ENCODE measurements around the gene DRAM1. TPM values are rescaled to one million over a fixed set of nuclear protein-coding genes. Genes with fewer than 3 reads are reported as not detected.

The DRAM1 gene
- total RNA-seq, 1 experiment from 2014 or later = 6.9 TPM

DNA sequence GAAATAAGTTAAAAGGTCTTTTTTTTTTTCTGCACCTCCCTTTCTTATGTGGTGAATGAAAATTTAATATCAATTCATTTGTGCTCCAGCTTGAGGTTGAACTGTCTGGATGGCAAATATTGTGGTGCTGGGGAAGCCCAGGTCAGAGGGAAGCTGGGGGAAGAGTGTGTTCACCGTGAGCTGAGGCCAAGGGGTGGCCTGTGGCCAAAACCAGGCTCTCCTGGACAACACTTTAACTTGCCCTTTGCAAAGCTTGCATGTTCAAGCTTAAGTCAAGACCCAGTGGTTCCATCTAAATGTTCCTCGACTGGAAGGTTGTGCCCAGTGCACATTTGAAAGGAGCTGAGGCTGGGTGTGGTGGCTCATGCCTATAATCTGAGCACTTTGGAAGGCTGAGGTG lies 28.8 kb downstream of the DRAM1 start:
- Mint-ChIP-seq H3K4me3 (no peak overlapping the region), H3K27me3 (ENCODE audit: low read depth) (no peaks in the 10 kb centered on the region), H3K36me3 (no peaks in the 10 kb centered on the region), H3K4me1 (peaks cover 15% of the 10 kb centered on the region), H3K9me3 (no peaks in the 10 kb centered on the region), H3K27ac (no peak overlapping the region)
- ATAC-seq (no peak), DNase-seq (ENCODE audit: low spot score) (no peak)
- no peak for TF ChIP-seq GRHL2 (CRISPR knock-in tag; IDR thresholded peaks at IDR 0.05; ENCODE audit: insufficient replicate concordance, severe bottlenecking)
- no peak for TF ChIP-seq NFATC4 (CRISPR knock-in tag; IDR thresholded peaks at IDR 0.05)
- TF ChIP-seq SOX15 (CRISPR knock-in tag; IDR thresholded peaks at IDR 0.05) = no peak
- TF ChIP-seq MXD4 (CRISPR knock-in tag; IDR thresholded peaks at IDR 0.05; ENCODE audit: borderline replicate concordance) = no peak
- TF ChIP-seq, protein P1, sequence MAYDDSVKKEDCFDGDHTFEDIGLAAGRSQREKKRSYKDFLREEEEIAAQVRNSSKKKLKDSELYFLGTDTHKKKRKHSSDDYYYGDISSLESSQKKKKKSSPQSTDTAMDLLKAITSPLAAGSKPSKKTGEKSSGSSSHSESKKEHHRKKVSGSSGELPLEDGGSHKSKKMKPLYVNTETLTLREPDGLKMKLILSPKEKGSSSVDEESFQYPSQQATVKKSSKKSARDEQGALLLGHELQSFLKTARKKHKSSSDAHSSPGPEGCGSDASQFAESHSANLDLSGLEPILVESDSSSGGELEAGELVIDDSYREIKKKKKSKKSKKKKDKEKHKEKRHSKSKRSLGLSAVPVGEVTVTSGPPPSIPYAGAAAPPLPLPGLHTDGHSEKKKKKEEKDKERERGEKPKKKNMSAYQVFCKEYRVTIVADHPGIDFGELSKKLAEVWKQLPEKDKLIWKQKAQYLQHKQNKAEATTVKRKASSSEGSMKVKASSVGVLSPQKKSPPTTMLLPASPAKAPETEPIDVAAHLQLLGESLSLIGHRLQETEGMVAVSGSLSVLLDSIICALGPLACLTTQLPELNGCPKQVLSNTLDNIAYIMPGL (CRISPR knock-in tag; IDR thresholded peaks at IDR 0.05) = no peak
- TF ChIP-seq NR2C2 (CRISPR knock-in tag; IDR thresholded peaks at IDR 0.05) = no peak
- TF ChIP-seq, protein P2, sequence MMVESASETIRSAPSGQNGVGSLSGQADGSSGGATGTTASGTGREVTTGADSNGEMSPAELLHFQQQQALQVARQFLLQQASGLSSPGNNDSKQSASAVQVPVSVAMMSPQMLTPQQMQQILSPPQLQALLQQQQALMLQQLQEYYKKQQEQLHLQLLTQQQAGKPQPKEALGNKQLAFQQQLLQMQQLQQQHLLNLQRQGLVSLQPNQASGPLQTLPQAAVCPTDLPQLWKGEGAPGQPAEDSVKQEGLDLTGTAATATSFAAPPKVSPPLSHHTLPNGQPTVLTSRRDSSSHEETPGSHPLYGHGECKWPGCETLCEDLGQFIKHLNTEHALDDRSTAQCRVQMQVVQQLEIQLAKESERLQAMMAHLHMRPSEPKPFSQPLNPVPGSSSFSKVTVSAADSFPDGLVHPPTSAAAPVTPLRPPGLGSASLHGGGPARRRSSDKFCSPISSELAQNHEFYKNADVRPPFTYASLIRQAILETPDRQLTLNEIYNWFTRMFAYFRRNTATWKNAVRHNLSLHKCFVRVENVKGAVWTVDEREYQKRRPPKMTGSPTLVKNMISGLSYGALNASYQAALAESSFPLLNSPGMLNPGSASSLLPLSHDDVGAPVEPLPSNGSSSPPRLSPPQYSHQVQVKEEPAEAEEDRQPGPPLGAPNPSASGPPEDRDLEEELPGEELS (CRISPR knock-in tag; IDR thresholded peaks at IDR 0.05) = no peak
- TF ChIP-seq CBFB (CRISPR knock-in tag; IDR thresholded peaks at IDR 0.05; ENCODE audit: low read depth) = no peak
- no peak for TF ChIP-seq FOXP1 (CRISPR knock-in tag; IDR thresholded peaks at IDR 0.05; ENCODE audit: borderline replicate concordance)
- TF ChIP-seq JAZF1 (CRISPR knock-in tag; IDR thresholded peaks at IDR 0.05) = no peak
- no peak for TF ChIP-seq ZNF232 (CRISPR knock-in tag; IDR thresholded peaks at IDR 0.05)
- TF ChIP-seq TEAD4 (CRISPR knock-in tag; IDR thresholded peaks at IDR 0.05) = no peak
- TF ChIP-seq, protein P3, sequence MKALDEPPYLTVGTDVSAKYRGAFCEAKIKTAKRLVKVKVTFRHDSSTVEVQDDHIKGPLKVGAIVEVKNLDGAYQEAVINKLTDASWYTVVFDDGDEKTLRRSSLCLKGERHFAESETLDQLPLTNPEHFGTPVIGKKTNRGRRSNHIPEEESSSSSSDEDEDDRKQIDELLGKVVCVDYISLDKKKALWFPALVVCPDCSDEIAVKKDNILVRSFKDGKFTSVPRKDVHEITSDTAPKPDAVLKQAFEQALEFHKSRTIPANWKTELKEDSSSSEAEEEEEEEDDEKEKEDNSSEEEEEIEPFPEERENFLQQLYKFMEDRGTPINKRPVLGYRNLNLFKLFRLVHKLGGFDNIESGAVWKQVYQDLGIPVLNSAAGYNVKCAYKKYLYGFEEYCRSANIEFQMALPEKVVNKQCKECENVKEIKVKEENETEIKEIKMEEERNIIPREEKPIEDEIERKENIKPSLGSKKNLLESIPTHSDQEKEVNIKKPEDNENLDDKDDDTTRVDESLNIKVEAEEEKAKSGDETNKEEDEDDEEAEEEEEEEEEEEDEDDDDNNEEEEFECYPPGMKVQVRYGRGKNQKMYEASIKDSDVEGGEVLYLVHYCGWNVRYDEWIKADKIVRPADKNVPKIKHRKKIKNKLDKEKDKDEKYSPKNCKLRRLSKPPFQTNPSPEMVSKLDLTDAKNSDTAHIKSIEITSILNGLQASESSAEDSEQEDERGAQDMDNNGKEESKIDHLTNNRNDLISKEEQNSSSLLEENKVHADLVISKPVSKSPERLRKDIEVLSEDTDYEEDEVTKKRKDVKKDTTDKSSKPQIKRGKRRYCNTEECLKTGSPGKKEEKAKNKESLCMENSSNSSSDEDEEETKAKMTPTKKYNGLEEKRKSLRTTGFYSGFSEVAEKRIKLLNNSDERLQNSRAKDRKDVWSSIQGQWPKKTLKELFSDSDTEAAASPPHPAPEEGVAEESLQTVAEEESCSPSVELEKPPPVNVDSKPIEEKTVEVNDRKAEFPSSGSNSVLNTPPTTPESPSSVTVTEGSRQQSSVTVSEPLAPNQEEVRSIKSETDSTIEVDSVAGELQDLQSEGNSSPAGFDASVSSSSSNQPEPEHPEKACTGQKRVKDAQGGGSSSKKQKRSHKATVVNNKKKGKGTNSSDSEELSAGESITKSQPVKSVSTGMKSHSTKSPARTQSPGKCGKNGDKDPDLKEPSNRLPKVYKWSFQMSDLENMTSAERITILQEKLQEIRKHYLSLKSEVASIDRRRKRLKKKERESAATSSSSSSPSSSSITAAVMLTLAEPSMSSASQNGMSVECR (CRISPR knock-in tag; IDR thresholded peaks at IDR 0.05; ENCODE audit: borderline replicate concordance) = no peak
- TF ChIP-seq FOXK1 (CRISPR knock-in tag; IDR thresholded peaks at IDR 0.05) = no peak
- TF ChIP-seq NR3C1 (CRISPR knock-in tag; conservative IDR thresholded peaks at IDR 0.05; ENCODE audit: low read depth) = no peak
- CTCF ChIA-PET = interaction anchor here (0.7 to 1.4 kb wide), 6 partner anchors 12 to 973 kb away, joined by 3 to 8 read pairs (median 4); no protein-coding TSS in a partner anchor
- POLR2A ChIA-PET = interaction anchor here (0.6 kb wide), 1 partner anchor 127 kb away, joined by 3 read pairs; no protein-coding TSS in a partner anchor

DNA sequence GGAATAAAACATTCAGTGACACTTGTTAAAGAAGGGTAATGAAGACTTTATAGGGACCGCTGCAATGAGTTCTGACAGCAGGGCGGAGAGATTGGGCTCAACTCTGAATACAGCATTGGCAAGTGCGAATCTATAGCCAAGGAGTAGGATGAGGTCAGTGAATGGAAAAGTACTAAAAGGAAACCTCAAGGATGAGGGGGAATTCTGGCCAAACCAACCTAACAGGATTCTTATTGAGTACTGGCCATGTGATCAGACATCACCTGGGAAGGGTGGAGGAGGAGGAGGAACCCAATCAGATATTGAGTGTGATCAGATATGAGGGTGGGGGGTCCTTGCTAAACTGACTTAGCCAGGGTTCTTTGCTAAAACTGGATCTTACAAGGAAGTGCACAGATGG lies 31.0 kb downstream of the DRAM1 start:
- no peak overlapping the region for H3K27ac Mint-ChIP-seq
- ChIA-PET CTCF (interaction anchor here (0.6 to 0.7 kb wide), 3 partner anchors 135 to 576 kb away, joined by 3 to 5 read pairs (median 4); no protein-coding TSS in a partner anchor), POLR2A (no interaction called here)
- no peaks in the 10 kb centered on the region for H3K36me3 Mint-ChIP-seq
- H3K27me3 Mint-ChIP-seq (ENCODE audit: low read depth) = no peaks in the 10 kb centered on the region
- H3K4me3 Mint-ChIP-seq = no peak overlapping the region
- DNase-seq (ENCODE audit: low spot score) (no peak), ATAC-seq (no peak; the same call in 1 of the 2 replicates)
- H3K9me3 Mint-ChIP-seq = no peaks in the 10 kb centered on the region
- peaks cover 13% of the 10 kb centered on the region for H3K4me1 Mint-ChIP-seq
- TF ChIP-seq, protein P4, sequence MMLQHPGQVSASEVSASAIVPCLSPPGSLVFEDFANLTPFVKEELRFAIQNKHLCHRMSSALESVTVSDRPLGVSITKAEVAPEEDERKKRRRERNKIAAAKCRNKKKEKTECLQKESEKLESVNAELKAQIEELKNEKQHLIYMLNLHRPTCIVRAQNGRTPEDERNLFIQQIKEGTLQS (CRISPR knock-in tag; conservative IDR thresholded peaks at IDR 0.05) = no peak
- no peak for TF ChIP-seq FOXJ3 (CRISPR knock-in tag; IDR thresholded peaks at IDR 0.05; ENCODE audit: borderline replicate concordance)
- TF ChIP-seq, protein P2 (CRISPR knock-in tag; IDR thresholded peaks at IDR 0.05) = no peak
- TF ChIP-seq ETV6 (CRISPR knock-in tag; IDR thresholded peaks at IDR 0.05) = no peak
- TF ChIP-seq, protein P5, sequence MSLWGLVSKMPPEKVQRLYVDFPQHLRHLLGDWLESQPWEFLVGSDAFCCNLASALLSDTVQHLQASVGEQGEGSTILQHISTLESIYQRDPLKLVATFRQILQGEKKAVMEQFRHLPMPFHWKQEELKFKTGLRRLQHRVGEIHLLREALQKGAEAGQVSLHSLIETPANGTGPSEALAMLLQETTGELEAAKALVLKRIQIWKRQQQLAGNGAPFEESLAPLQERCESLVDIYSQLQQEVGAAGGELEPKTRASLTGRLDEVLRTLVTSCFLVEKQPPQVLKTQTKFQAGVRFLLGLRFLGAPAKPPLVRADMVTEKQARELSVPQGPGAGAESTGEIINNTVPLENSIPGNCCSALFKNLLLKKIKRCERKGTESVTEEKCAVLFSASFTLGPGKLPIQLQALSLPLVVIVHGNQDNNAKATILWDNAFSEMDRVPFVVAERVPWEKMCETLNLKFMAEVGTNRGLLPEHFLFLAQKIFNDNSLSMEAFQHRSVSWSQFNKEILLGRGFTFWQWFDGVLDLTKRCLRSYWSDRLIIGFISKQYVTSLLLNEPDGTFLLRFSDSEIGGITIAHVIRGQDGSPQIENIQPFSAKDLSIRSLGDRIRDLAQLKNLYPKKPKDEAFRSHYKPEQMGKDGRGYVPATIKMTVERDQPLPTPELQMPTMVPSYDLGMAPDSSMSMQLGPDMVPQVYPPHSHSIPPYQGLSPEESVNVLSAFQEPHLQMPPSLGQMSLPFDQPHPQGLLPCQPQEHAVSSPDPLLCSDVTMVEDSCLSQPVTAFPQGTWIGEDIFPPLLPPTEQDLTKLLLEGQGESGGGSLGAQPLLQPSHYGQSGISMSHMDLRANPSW (CRISPR knock-in tag; conservative IDR thresholded peaks at IDR 0.05; ENCODE audit: low read depth) = no peak
- TF ChIP-seq TEAD4 (CRISPR knock-in tag; IDR thresholded peaks at IDR 0.05) = no peak
- TF ChIP-seq SOX15 (CRISPR knock-in tag; IDR thresholded peaks at IDR 0.05) = no peak
- no peak for TF ChIP-seq ZNF263 (CRISPR knock-in tag; IDR thresholded peaks at IDR 0.05; ENCODE audit: low read depth)
- TF ChIP-seq TCF7 (CRISPR knock-in tag; IDR thresholded peaks at IDR 0.05; ENCODE audit: low read depth) = no peak
- no peak for TF ChIP-seq JUN (CRISPR knock-in tag; IDR thresholded peaks at IDR 0.05)

Measured in WTC11 (cell line).